Effector CD8-positive, alpha-beta T cell (primary cell): Measurements from ENCODE around the gene APMAP.

ENCODE experiments used
- DNase-seq: peaks from one replicate; lab custom pipeline; 2025; lab: John Stamatoyannopoulos, UW

Gene APMAP

GRCh38 chr20:25025091-25025861, 32.7 kb upstream of the APMAP start:
- DNase-seq = no peak

GRCh38 chr20:25024171-25024570, 31.6 kb upstream of the APMAP start:
- DNase-seq = no peak

- no peak for DNase-seq
Measured at GRCh38 chr20:25023356-25023755, 30.8 kb upstream of the APMAP start.

GRCh38 chr20:25022680-25023079, 30.1 kb upstream of the APMAP start:
- no peak for DNase-seq

GRCh38 chr20:25021336-25021735, 28.8 kb upstream of the APMAP start:
- no peak for DNase-seq

GRCh38 chr20:25020901-25021301, 28.4 kb upstream of the APMAP start:
- DNase-seq = no peak

GRCh38 chr20:25020345-25020744, 27.8 kb upstream of the APMAP start:
- no peak for DNase-seq

GRCh38 chr20:25019381-25020155, 27.0 kb upstream of the APMAP start:
- DNase-seq = no peak

- DNase-seq = no peak
Measured at GRCh38 chr20:25018841-25019240, 26.3 kb upstream of the APMAP start.

GRCh38 chr20:25018425-25018824, 25.9 kb upstream of the APMAP start:
- no peak for DNase-seq

- DNase-seq = no peak
Measured at GRCh38 chr20:25017257-25017803, 24.8 kb upstream of the APMAP start.

- no peak for DNase-seq
Measured at GRCh38 chr20:25016471-25016870, 23.9 kb upstream of the APMAP start.

- no peak for DNase-seq
Measured at GRCh38 chr20:25015986-25016385, 23.4 kb upstream of the APMAP start.

- no peak for DNase-seq
Measured at GRCh38 chr20:25014816-25015215, 22.3 kb upstream of the APMAP start.

- no peak for DNase-seq
Measured at GRCh38 chr20:25013478-25014380, 21.2 kb upstream of the APMAP start.

- DNase-seq = no peak
Measured at GRCh38 chr20:25012616-25013189, 20.2 kb upstream of the APMAP start.

- DNase-seq = no peak
Measured at GRCh38 chr20:25011831-25012241, 19.3 kb upstream of the APMAP start.

- no peak for DNase-seq
Measured at GRCh38 chr20:25011261-25011660, 18.7 kb upstream of the APMAP start.

- no peak for DNase-seq
Measured at GRCh38 chr20:25009218-25010145, 16.9 kb upstream of the APMAP start.

- DNase-seq = no peak
Measured at GRCh38 chr20:25008388-25009217, 16.1 kb upstream of the APMAP start.
